Osteocyte (in vitro differentiated cells): Measurements from ENCODE around the gene TMEM61. TPM values are rescaled to one million over a fixed set of nuclear protein-coding genes. Genes with fewer than 3 reads are reported as not detected.
A peak's percentile ranks its signal among the peaks of the same experiment; 100 is the strongest.

Experiments used
- DNase-seq: peaks from one replicate; pipeline ENCODE4 v3.0.0; 2021; ENCODE audit warnings: mixed read lengths; ENCODE audit not compliant: unreplicated experiment; ENCODE audit errors: extremely low spot score
- H3K27ac Mint-ChIP-seq: one replicate; pipeline ENCODE4 v1.8.0; 2021; ENCODE audit warnings: mild to moderate bottlenecking, mixed read lengths; ENCODE audit not compliant: unreplicated experiment
- H3K27me3 Mint-ChIP-seq: one replicate; pipeline ENCODE4 v1.8.0; 2021; ENCODE audit warnings: mixed read lengths; ENCODE audit not compliant: unreplicated experiment
- H3K36me3 Mint-ChIP-seq: one replicate; pipeline ENCODE4 v1.8.0; 2021; ENCODE audit warnings: mixed read lengths; ENCODE audit not compliant: unreplicated experiment
- H3K4me1 Mint-ChIP-seq: one replicate; pipeline ENCODE4 v1.8.0; 2021; ENCODE audit warnings: mixed read lengths; ENCODE audit not compliant: unreplicated experiment
- H3K4me3 Mint-ChIP-seq: one replicate; pipeline ENCODE4 v1.8.0; 2021; ENCODE audit warnings: mild to moderate bottlenecking, moderate library complexity, mixed read lengths; ENCODE audit not compliant: unreplicated experiment
- H3K9me3 Mint-ChIP-seq: one replicate; pipeline ENCODE4 v1.8.0; 2021; ENCODE audit warnings: mixed read lengths; ENCODE audit not compliant: unreplicated experiment
- total RNA-seq: library from RNA; stranded (reverse); gene quantifications from 2 replicates; pipeline ENCODE4 v1.2.1, GENCODE V29; 2021
- TF ChIP-seq, protein P1 (sequence below): fragments of 200-600 bp; sonication (generic); IDR thresholded peaks from 2 replicates; pipeline ENCODE4 v1.5.0; 2021; ENCODE audit warnings: antibody characterized with exemption, mild to moderate bottlenecking, moderate library complexity

Gene TMEM61
- total RNA-seq, 1 donor from 2014 or later, result not detected

DNA sequence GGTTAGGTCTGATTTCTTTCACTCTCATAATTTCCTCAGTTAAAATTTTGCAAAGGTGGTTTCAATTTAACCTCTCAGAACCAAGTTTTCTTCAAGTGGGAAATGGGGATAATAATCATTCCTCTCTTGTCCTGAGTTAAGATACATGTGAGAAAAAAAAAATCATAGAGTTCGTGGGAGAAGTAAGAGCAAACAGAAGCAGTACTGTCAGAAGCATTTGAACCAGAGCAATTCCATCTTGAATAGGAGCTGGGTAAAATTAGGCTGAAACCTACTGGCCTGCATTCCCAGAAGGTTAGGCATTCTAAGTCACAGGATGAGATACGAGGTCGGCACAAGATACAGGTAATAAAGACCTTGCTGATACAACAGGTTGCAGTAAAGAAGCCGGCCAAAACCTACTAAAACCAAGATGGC is 28.6 kb upstream of the TMEM61 start:
- Mint-ChIP-seq H3K36me3 (no peaks in the 10 kb centered on the region), H3K27ac (no peak overlapping the region), H3K4me1 (peaks cover 41% of the 10 kb centered on the region), H3K9me3 (no peaks in the 10 kb centered on the region), H3K4me3 (no peak overlapping the region), H3K27me3 (no peaks in the 10 kb centered on the region)
- DNase-seq, result no peak
- TF ChIP-seq, protein P1, sequence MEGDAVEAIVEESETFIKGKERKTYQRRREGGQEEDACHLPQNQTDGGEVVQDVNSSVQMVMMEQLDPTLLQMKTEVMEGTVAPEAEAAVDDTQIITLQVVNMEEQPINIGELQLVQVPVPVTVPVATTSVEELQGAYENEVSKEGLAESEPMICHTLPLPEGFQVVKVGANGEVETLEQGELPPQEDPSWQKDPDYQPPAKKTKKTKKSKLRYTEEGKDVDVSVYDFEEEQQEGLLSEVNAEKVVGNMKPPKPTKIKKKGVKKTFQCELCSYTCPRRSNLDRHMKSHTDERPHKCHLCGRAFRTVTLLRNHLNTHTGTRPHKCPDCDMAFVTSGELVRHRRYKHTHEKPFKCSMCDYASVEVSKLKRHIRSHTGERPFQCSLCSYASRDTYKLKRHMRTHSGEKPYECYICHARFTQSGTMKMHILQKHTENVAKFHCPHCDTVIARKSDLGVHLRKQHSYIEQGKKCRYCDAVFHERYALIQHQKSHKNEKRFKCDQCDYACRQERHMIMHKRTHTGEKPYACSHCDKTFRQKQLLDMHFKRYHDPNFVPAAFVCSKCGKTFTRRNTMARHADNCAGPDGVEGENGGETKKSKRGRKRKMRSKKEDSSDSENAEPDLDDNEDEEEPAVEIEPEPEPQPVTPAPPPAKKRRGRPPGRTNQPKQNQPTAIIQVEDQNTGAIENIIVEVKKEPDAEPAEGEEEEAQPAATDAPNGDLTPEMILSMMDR, result no peak

GRCh38 chr1:54952950-54953718 is 27.3 kb upstream of the TMEM61 start:
- Mint-ChIP-seq H3K27me3 (no peaks in the 10 kb centered on the region), H3K36me3 (peaks cover 3% of the 10 kb centered on the region), H3K4me3 (no peak overlapping the region), H3K9me3 (peaks cover 8% of the 10 kb centered on the region), H3K4me1 (peaks cover 41% of the 10 kb centered on the region), H3K27ac (no peak overlapping the region)
- no peak for DNase-seq
- TF ChIP-seq, protein P1, result no peak

DNA sequence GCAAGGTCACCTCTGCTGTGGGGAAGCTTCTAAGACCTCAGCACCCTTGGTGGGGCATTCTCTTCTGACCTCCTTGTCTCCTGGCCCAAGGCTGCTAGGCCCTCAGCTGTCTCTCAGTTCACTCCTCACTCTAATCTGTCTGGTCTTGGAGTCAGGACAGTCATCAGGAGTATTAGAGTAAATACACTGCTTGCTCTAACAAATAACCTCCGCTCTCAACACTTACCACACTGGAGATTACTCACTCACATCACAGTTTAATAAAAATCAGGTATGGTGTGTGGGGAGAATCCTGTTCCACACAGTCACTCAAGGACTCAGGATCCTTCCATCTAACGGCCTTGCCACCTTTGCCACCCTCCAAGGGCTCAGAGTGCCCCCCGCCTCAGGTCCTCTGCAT is 26.6 kb upstream of the TMEM61 start:
- H3K27ac Mint-ChIP-seq, result no peak overlapping the region
- H3K4me1 Mint-ChIP-seq, result peaks cover 41% of the 10 kb centered on the region
- H3K4me3 Mint-ChIP-seq, result no peak overlapping the region
- no peak for DNase-seq
- H3K9me3 Mint-ChIP-seq, result peaks cover 14% of the 10 kb centered on the region
- TF ChIP-seq, protein P1, result no peak
- peaks cover 5% of the 10 kb centered on the region for H3K36me3 Mint-ChIP-seq
- no peaks in the 10 kb centered on the region for H3K27me3 Mint-ChIP-seq

GRCh38 chr1:54955359-54955758 is 25.1 kb upstream of the TMEM61 start:
- no peak for DNase-seq
- Mint-ChIP-seq H3K9me3 (peaks cover 16% of the 10 kb centered on the region), H3K27ac (peak overlapping the region; percentile 82), H3K36me3 (peaks cover 5% of the 10 kb centered on the region), H3K4me3 (no peak overlapping the region), H3K27me3 (no peaks in the 10 kb centered on the region), H3K4me1 (peaks cover 35% of the 10 kb centered on the region)
- TF ChIP-seq, protein P1, result no peak

DNA sequence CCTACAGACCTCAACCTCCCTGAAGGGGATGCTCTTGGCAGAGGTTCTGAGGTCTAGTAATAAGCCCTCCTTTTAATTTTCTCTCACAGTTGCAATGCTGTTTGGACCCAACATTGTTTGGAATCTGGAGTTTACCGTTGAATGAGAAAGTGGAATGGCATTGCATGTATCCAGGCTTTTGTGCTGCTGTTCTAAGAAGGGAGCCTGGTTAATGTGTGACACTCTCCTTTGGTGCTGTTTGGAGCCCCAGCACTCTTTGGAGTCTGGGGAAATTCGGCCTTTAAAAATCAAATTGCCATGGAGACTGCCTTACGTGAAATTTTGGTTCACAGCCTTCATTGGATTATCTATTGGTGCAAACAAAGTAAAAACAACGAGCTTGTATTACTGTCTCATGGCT is 23.7 kb upstream of the TMEM61 start:
- H3K27me3 Mint-ChIP-seq, result no peaks in the 10 kb centered on the region
- peaks cover 23% of the 10 kb centered on the region for H3K4me1 Mint-ChIP-seq
- peaks cover 16% of the 10 kb centered on the region for H3K9me3 Mint-ChIP-seq
- H3K4me3 Mint-ChIP-seq, result no peak overlapping the region
- peaks cover 5% of the 10 kb centered on the region for H3K36me3 Mint-ChIP-seq
- TF ChIP-seq, protein P1, result no peak
- H3K27ac Mint-ChIP-seq, result no peak overlapping the region
- DNase-seq, result no peak
